Left hindlimb (tissue), 1 donor: Measurements from ENCODE around the gene VASH1.

Source experiments
- DNase-seq: peaks from one replicate; pipeline ENCODE4 v3.0.0-alpha.2; 2018

VASH1 gene

GRCh38 chr14:76772300-76773187, 11.3 kb downstream of the VASH1 start:
- DNase-seq, result peak; percentile 74

DNA sequence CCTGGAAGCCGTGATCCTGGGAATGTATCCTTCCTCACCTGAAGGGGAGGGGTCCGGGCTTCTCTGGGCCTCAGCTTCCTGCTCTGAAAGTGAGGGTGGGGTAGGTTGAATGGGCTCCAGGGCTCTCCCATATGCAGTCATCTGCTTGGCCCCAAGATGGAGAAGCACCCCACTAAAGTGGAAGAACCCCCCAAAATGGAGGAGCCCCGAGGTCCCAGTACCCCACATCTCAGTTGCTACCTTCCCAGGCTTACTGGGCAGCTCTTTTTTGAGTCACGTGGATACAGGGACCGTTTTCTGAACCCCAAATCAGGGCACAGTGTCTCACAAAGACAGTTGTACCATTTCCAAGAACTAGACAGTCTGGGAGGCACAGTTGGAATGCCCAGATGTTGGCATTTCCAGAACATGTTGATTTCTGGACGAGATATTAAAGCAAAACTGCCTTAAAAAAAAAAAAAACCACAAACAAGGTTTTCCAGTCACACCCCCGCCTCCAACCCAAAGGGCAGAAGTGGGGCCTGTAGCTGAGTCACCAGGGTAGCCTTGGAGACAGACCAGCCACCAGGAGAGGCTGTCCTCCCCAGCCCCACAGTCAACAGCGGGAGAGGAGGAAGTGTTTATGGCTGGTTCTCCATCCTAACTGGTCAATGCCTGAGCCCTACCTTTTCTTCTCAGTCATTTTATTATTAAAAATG, 12.1 kb downstream of the VASH1 start:
- no peak for DNase-seq

GRCh38 chr14:76773956-76774820, 12.9 kb downstream of the VASH1 start:
- DNase-seq, result no peak

DNA sequence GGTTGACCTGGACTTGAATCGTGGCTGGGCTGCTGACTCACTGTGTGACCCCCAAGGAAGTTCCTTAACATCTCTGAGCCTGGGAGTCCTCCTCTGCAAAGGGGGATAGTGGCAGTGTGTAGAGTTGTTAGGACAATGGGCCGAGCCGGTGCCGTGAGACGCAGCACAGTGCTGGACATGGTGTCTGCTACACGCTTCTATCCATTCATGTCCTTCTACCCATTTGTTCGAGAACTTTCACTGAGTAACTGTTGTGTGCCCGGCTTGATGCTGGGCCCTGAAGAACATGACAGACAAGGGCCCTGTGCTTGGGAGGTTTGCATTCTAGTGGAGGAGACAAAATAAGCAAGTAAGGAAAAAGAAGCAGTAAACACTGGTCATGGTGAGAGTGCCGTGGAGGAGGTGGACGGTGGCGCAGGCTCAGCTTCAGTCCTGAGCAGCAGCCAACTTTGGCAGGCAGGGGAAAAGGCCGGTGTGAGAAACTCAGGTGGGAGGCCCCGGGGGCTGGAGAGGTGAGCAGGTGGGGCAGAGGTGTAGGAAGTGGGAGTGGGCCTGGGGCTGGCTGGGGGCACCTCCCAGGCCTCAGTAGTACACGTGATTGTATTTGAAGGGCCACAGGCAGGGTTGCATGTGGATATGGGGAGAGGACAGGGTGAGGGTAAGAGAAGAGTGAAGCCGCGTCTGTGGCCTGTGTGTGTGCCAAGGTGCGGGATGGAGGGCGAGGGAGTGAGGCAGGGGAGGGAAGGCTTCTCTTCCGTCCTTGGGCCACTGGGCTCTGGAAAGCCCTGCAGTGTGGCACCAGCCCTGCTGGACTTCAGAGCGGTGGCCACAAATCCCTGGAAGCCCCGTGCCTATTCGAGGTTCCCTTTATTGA, 13.8 kb downstream of the VASH1 start:
- DNase-seq, result no peak

DNA sequence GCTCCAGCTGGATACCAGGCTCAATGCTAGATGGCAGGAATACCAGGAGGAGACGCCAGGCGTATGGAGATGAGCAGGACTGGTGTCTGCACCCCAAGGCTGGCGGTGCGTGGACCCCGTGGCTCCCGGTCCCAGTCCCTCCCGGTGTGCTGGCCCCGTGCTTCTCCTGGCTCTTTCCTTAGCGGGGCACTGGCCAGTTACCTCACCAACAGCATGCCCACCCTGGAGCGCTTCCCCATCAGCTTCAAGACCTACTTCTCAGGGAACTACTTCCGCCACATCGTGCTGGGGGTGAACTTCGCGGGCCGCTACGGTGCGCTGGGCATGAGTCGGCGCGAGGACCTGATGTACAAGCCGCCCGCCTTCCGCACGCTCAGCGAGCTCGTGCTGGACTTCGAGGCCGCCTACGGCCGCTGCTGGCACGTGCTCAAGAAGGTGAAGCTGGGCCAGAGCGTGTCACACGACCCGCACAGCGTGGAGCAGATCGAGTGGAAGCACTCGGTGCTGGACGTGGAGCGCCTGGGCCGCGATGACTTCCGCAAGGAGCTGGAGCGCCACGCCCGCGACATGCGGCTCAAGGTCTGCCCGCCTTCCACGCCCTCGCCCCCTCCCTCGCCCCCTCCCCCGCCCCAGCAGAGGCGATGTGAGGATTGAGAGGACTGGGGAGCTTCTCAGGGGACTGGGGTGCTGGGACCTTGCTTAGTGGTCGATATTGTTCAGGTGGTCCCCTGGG, 14.6 kb downstream of the VASH1 start:
- DNase-seq, result no peak

DNA sequence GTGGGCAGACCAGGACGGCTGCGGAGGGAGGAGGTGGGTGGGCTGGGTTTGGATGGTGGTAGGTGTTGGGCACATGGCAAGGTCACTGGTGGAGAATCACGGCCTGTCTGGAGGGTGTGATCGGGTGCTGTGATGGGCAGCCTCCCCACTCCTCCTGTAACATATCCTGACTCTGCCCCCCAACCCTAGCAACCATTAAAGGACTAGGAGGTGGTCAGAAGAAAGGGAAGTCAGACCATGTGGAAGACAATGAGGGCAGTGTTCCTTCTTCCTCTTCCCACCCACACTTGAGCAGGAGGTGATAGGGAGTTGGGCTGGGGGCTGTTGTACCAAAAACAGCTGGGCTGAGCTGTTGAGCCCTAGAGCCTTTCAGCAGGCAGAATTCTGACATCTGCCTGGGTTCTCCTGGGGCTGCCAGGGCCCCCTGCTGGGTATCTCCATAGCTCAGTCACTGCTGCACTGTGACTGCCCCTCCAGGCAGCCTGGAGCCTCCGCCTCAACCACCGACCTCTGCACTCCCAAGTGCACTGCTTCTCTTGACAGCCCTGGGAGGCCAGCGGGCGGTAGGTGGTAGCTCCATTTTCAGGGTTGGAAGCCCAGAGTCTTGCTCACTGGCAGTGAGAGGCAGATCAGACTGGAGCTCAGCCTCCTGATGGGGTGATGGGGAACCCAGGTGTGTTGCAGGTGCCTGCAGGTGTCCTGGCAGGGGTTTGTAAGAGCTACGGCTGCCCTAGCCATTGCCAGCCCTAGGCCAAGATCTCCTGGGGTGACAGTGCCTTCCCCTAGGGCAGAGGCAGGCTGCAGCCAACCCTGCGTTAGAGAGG, 15.4 kb downstream of the VASH1 start:
- DNase-seq, result no peak

DNA sequence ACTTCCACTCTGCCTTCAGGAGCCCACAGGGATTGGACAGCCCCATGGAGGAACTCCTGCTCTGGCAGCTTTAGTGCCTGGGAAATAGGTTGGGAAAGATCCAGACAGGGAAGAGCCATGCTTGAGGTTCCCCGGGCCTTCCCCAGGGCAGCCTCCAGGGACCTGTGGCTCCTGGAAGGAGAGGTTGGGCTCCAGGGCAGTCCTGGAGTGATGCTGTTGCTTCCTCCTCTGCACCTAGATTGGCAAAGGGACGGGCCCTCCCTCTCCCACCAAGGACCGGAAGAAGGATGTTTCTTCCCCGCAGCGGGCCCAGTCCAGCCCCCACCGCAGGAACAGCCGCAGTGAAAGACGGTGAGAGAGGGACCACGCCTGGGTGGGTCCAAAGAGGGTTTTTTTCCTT, 16.5 kb downstream of the VASH1 start:
- DNase-seq, result no peak

- no peak for DNase-seq
Observed at GRCh38 chr14:76778546-76779215, 17.4 kb downstream of the VASH1 start.

DNA sequence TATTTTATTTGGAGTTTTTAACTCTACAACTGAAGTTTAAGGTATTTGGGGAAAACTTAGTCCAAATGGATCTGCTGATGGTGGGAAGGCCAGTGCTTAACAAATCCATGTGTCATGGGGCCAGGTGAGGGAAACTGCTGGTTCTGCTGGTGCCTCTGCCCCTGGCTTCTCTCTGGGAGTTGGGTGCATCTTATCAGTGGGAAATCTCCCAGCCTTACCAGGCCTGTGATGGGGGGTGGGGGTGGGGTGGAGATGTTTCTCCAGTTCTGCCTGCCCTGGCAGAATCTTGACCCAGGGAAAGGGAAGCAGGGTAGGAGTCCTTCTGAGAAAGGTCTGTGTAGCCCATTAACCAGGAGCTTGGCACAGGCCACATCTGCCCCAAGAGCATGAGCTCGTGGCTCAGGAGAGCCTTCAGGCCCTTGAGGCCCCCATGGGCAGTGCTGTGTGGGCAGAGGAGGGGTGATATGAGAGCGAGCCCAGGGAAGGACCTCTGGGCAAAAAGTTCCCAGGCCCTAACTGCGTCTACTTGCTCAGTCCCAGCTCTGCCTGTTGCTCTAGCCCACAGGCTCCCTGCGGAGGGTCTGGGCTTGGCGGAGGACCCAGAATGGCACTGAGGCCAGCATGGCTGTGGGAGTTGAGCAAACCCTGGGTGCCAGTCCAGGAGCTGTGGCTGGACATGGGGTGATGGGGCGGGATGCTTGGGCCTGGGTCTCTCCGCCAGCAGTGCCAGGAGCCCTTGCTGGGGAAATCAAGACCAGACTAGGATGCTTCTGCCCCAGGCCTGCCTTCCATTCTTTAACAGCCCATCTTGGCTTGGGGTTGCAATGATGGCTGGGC, 18.2 kb downstream of the VASH1 start:
- DNase-seq, result no peak

DNA sequence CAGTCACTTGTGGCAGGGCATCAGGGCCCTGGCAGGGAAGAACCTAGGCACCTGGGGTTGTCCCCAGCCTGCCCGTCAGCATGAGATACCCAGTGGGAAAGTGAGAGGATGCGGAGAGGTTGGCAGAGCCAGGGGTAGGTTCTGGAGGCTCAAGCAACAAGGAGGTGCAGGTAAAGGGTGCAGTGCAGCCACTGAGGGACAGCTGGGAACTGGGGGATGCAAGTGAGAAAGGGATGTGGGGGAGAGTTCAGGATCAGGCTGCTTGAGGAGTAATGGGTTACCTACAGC, 18.7 kb downstream of the VASH1 start:
- DNase-seq, result no peak

- no peak for DNase-seq
Observed at GRCh38 chr14:76780360-76780759, 19.1 kb downstream of the VASH1 start.

GRCh38 chr14:76780875-76781647, 19.8 kb downstream of the VASH1 start:
- no peak for DNase-seq

GRCh38 chr14:76781648-76782051, 20.4 kb downstream of the VASH1 start:
- no peak for DNase-seq

GRCh38 chr14:76782115-76782884, 21.0 kb downstream of the VASH1 start:
- DNase-seq, result no peak

- DNase-seq, result no peak
Observed at GRCh38 chr14:76782885-76783566, 21.8 kb downstream of the VASH1 start.

- no peak for DNase-seq
Observed at GRCh38 chr14:76784266-76784874, 23.1 kb downstream of the VASH1 start.

- peak; percentile 78 for DNase-seq
Observed at GRCh38 chr14:76784881-76785280, 23.6 kb downstream of the VASH1 start.
